ENCODE measurements around the gene HSD17B12.
"Not testable (repeated sequence)": the region's sequence is repeated elsewhere in the genome, so short reads cannot be mapped to it uniquely, and the experiment has no call there.

DNA sequence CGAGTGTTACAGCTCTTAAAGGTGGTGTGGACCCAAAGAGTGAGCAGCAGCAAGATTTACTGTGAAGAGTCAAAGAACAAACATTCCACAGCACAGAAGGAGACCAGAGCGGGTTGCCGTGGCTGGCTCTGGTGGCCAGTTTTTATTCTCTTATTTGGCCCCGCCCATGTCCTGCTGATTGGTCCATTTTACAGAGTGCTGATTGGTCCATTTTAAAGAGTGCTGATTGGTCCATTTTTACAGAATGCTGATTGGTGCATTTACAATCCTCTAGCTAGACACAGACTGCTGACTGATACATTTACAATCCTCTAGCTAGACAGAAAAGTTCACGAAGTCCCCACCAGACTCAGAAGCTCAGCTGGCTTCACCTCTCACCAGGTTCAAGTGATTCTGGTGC lies 88.1 kb downstream of the HSD17B12 start:
- TF ChIP-seq CTCF (conservative IDR thresholded peaks at IDR 0.05; ENCODE audit: low read depth, low read length); EZH2 (IDR thresholded peaks at IDR 0.05; ENCODE audit: borderline replicate concordance, low read depth, low read length, poor library complexity, severe bottlenecking): not testable (repeated sequence)
